Measurements from ENCODE around the gene SLC34A1. TPM values are rescaled to one million over a fixed set of nuclear protein-coding genes. Genes with fewer than 3 reads are reported as not detected.

Gene SLC34A1
- total RNA-seq, 4 donors from 2014 or later: not detected

GRCh38 chr5:177431317-177432142 is 47.3 kb downstream of the SLC34A1 start:
- H3K9me3 ChIP-seq: no peaks in the 10 kb centered on the region
- DNase-seq (ENCODE audit: extremely low spot score): no peak
- TF ChIP-seq CTCF (IDR thresholded peaks at IDR 0.05): no peak
- TF ChIP-seq POLR2AphosphoS5 (IDR thresholded peaks at IDR 0.05): peak in 1 of 2 donors; percentile 21
- intact Hi-C loops (cut with DNase I): no loop called here
- H3K27ac ChIP-seq (replicated peaks in 1 of 4): peak overlapping the region in 2 of 4 donors; percentile 21 to 36
- H3K36me3 ChIP-seq: peaks cover 45 to 70% (median 62%) of the 10 kb centered on the region in 4 donors
- no peak overlapping the region for H3K4me3 ChIP-seq
- H3K27me3 ChIP-seq: no peaks in the 10 kb centered on the region
- H3K4me1 ChIP-seq: peaks cover 40 to 59% (median 55%) of the 10 kb centered on the region in 4 donors
- WGBS: 77% methylated on average over 5 of the region's 29 CpGs

GRCh38 chr5:177432143-177432838 is 48.1 kb downstream of the SLC34A1 start:
- DNase-seq (ENCODE audit: extremely low spot score): no peak
- peaks cover 37 to 55% (median 51%) of the 10 kb centered on the region in 4 donors for H3K4me1 ChIP-seq
- peaks cover 46 to 78% (median 69%) of the 10 kb centered on the region in 4 donors for H3K36me3 ChIP-seq
- intact Hi-C loops (cut with DNase I): no loop called here
- TF ChIP-seq POLR2A (IDR thresholded peaks at IDR 0.05; ENCODE audit: low read depth): no peak
- H3K9me3 ChIP-seq: no peaks in the 10 kb centered on the region
- H3K27ac ChIP-seq (replicated peaks in 1 of 4): peak overlapping the region in 2 of 4 donors; percentile 21 to 36
- no peaks in the 10 kb centered on the region for H3K27me3 ChIP-seq
- WGBS: 67% methylated on average over 13 of the region's 18 CpGs
- H3K4me3 ChIP-seq: no peak overlapping the region

GRCh38 chr5:177432839-177433657 is 48.8 kb downstream of the SLC34A1 start:
- no peak for DNase-seq (ENCODE audit: extremely low spot score)
- TF ChIP-seq EP300 (IDR thresholded peaks at IDR 0.05): no peak
- no peak for TF ChIP-seq POLR2AphosphoS5 (IDR thresholded peaks at IDR 0.05)
- no peak for TF ChIP-seq POLR2A (IDR thresholded peaks at IDR 0.05; ENCODE audit: low read depth)
- no peak for TF ChIP-seq CTCF (IDR thresholded peaks at IDR 0.05)
- intact Hi-C loops (cut with DNase I): no loop called here
- no peaks in the 10 kb centered on the region for H3K27me3 ChIP-seq
- no peaks in the 10 kb centered on the region for H3K9me3 ChIP-seq
- peaks cover 29 to 47% (median 43%) of the 10 kb centered on the region in 4 donors for H3K4me1 ChIP-seq
- H3K27ac ChIP-seq (replicated peaks in 1 of 4): no peak overlapping the region
- H3K36me3 ChIP-seq: peaks cover 46 to 85% (median 77%) of the 10 kb centered on the region in 4 donors
- H3K4me3 ChIP-seq: no peak overlapping the region
- 98% methylated on average over 13 of the region's 25 CpGs for WGBS

- WGBS: 92% methylated on average over 23 of the region's 29 CpGs
- H3K27me3 ChIP-seq: no peaks in the 10 kb centered on the region
- no peak for DNase-seq (ENCODE audit: extremely low spot score)
- no peaks in the 10 kb centered on the region for H3K9me3 ChIP-seq
- H3K4me1 ChIP-seq: peaks cover 24 to 40% (median 36%) of the 10 kb centered on the region in 4 donors
- H3K27ac ChIP-seq (replicated peaks in 1 of 4): no peak overlapping the region
- no peak for TF ChIP-seq POLR2AphosphoS5 (IDR thresholded peaks at IDR 0.05)
- TF ChIP-seq POLR2A (IDR thresholded peaks at IDR 0.05; ENCODE audit: low read depth): no peak
- TF ChIP-seq EP300 (IDR thresholded peaks at IDR 0.05): no peak
- no peak for TF ChIP-seq CTCF (IDR thresholded peaks at IDR 0.05)
- no peak overlapping the region for H3K4me3 ChIP-seq
- intact Hi-C loops (cut with DNase I): no loop called here
- H3K36me3 ChIP-seq: peaks cover 46 to 92% (median 83%) of the 10 kb centered on the region in 4 donors
These were observed 49.5 kb downstream of the SLC34A1 start for GRCh38 chr5:177433658-177434217.

Data from esophagus muscularis mucosa (tissue), 4 donors.